Measurements from ENCODE around the gene ZC3H12C. TPM values are rescaled to one million over a fixed set of nuclear protein-coding genes. Genes with fewer than 3 reads are reported as not detected.

The ZC3H12C gene
- total and polyA plus RNA-seq, 2 of the 13 experiments (the other 11 are each of a cell fraction or from before 2014, with no cell fraction given) = 2.4 to 5.7 TPM

DNA sequence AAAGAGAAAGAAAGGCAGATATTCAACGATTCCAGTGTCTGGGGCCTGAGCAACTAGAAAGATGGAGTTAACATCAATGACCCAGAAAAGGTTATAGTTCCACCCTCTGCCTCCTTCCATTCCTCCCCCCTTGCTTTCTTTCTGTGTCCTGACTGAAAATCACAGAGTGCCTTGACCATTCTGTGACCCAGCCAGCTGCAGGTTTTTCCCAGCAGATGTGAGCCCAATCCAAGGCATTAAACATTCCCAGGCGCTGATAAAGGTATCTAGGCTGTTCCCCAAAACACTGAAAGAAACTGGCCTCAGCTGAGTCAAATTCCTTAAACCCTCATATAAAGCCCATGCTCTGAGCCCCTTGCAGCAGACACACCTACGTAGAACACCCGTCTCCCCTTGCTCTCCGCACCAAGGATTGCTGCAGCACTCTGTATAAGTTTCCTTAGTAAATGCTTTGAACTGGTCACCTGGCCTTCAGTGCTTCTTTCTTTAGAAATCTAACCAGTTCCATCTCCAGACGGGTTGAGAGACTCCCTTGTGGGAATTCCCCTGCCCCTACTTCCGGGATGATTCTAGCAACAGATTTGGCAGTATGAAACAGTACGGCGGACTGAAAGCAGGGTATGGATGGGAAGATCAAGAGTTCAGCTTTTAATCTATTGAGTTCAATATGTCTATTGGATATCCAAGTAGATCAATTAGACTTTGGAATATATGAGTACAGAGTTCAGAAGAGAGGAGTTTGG, 48.8 kb upstream of the ZC3H12C start:
- in situ Hi-C loops (cut with HindIII; ENCODE audit: extremely low pct_ligation_motif_present, low pct_unique_long_range_greater_than_20kb) = no loop called here
- Histone ChIP-seq H3K36me3 (replicated peaks in 1 of 2; ENCODE audit: control insufficient read depth in 1 of 2, insufficient read depth in 2 of 2, low read length in 2 of 2) (no peaks in the 10 kb centered on the region), H3K27ac (ENCODE audit: extremely low read length, insufficient read depth, low read length) (no peak overlapping the region), H3K4me1 (ENCODE audit: insufficient read depth, low read length) (no peaks in the 10 kb centered on the region), H3K9ac (ENCODE audit: insufficient read depth, low read depth, low read length) (no peak overlapping the region), H2AFZ (ENCODE audit: low read length) (no peak overlapping the region), H3K79me2 (ENCODE audit: insufficient read depth, low read length) (no peaks in the 10 kb centered on the region), H3K9me3 (ENCODE audit: low read length) (no peaks in the 10 kb centered on the region), H3K4me3 (replicated peaks in 1 of 3; ENCODE audit: insufficient read depth in 1 of 3, low read depth in 2 of 3, low read length in 3 of 3) (no peak overlapping the region), H3K27me3 (ENCODE audit: control insufficient read depth in 1 of 2, insufficient read depth in 2 of 2, low read length in 2 of 2) (no peaks in the 10 kb centered on the region; a peak in 1 of 5 replicates), H3K4me2 (ENCODE audit: low read depth, low read length) (no peak overlapping the region), H4K20me1 (ENCODE audit: insufficient read depth, low read length) (no peaks in the 10 kb centered on the region)
- CTCF ChIA-PET (ENCODE audit: low intra/inter-chr PET ratio, low total read pairs) = no interaction called here
- DNase-seq (ENCODE audit: low spot score) (no peak), ATAC-seq (no peak), FAIRE-seq (no peak)
- WGBS (ENCODE audit: low lambda C conversion rate) = 36% methylated on average over 9 of the region's 9 CpGs
- POLR2A ChIA-PET = no interaction called here
- no TSS peak for BruUV-seq (replicated peaks)
- intact Hi-C loops (cut with micrococcal nuclease; ENCODE audit: unreplicated experiment) = no loop called here
- TF ChIP-seq ZNF607 (CRISPR knock-in tag; IDR thresholded peaks at IDR 0.05; ENCODE audit: borderline replicate concordance) (no peak), CTCF (CRISPR knock-in tag; IDR thresholded peaks at IDR 0.05) (no peak), ARID4A (CRISPR knock-in tag; IDR thresholded peaks at IDR 0.05; ENCODE audit: borderline replicate concordance) (no peak), MAZ (IDR thresholded peaks at IDR 0.05; ENCODE audit: borderline replicate concordance, low read depth, low read length) (no peak), MAZ (CRISPR knock-in tag; IDR thresholded peaks at IDR 0.05; ENCODE audit: low read depth) (no peak), NFKB2 (CRISPR knock-in tag; IDR thresholded peaks at IDR 0.05; ENCODE audit: borderline replicate concordance) (no peak), SUZ12 (IDR thresholded peaks at IDR 0.05; ENCODE audit: low read depth, low read length) (no peak)
- TF ChIP-seq, protein P1, sequence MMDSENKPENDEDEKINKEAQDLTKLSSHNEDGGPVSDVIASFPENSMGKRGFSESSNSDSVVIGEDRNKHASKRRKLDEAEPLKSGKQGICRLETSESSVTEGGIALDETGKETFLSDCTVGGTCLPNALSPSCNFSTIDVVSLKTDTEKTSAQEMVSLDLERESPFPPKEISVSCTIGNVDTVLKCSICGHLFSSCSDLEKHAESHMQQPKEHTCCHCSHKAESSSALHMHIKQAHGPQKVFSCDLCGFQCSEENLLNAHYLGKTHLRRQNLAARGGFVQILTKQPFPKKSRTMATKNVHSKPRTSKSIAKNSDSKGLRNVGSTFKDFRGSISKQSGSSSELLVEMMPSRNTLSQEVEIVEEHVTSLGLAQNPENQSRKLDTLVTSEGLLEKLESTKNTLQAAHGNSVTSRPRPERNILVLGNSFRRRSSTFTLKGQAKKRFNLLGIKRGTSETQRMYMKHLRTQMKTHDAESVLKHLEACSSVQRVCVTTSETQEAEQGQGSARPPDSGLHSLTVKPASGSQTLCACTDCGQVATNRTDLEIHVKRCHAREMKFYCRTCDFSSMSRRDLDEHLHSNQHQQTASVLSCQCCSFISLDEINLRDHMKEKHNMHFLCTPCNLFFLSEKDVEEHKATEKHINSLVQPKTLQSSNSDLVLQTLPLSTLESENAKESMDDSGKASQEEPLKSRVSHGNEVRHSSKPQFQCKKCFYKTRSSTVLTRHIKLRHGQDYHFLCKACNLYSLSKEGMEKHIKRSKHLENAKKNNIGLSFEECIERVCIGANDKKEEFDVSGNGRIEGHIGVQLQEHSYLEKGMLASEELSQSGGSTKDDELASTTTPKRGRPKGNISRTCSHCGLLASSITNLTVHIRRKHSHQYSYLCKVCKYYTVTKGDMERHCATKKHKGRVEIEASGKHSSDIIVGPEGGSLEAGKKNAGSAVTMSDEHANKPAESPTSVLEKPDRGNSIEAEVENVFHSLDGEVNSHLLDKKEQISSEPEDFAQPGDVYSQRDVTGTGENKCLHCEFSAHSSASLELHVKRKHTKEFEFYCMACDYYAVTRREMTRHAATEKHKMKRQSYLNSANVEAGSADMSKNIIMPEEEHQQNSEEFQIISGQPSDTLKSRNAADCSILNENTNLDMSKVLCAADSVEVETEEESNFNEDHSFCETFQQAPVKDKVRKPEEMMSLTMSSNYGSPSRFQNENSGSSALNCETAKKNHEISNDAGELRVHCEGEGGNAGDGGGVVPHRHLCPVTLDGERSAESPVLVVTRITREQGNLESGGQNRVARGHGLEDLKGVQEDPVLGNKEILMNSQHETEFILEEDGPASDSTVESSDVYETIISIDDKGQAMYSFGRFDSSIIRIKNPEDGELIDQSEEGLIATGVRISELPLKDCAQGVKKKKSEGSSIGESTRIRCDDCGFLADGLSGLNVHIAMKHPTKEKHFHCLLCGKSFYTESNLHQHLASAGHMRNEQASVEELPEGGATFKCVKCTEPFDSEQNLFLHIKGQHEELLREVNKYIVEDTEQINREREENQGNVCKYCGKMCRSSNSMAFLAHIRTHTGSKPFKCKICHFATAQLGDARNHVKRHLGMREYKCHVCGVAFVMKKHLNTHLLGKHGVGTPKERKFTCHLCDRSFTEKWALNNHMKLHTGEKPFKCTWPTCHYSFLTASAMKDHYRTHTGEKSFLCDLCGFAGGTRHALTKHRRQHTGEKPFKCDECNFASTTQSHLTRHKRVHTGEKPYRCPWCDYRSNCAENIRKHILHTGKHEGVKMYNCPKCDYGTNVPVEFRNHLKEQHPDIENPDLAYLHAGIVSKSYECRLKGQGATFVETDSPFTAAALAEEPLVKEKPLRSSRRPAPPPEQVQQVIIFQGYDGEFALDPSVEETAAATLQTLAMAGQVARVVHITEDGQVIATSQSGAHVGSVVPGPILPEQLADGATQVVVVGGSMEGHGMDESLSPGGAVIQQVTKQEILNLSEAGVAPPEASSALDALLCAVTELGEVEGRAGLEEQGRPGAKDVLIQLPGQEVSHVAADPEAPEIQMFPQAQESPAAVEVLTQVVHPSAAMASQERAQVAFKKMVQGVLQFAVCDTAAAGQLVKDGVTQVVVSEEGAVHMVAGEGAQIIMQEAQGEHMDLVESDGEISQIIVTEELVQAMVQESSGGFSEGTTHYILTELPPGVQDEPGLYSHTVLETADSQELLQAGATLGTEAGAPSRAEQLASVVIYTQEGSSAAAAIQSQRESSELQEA (CRISPR knock-in tag; IDR thresholded peaks at IDR 0.05; ENCODE audit: not compliant biosample characterization) = no peak
